Psoas muscle (tissue), 8 donors: ENCODE results near the gene TACR2. TPM values are rescaled to one million over a fixed set of nuclear protein-coding genes. Genes with fewer than 3 reads are reported as not detected.

ENCODE experiments used
- ATAC-seq, 4 donors: fragments of 200-7000 bp; cut with Tn5 transposase; one replicate each; pipeline ENCODE4 v1.9.1; 2020; ENCODE audit warnings: moderate library complexity in 3 of 4, mild to moderate bottlenecking in 2 of 4
- DNase-seq, 2 donors: peaks; one replicate each; pipeline ENCODE4 v3.0.0-alpha.2; 2020
- H3K27ac ChIP-seq: fragments of 200-600 bp; one replicate; pipeline ENCODE4 v1.8.0; 2022
- H3K27me3 ChIP-seq, 3 donors: fragments of 200-600 bp in 1 of 3; one replicate each; pipeline versions ENCODE4 v1.6.1 to v1.8.0; 2013 to 2022; ENCODE audit warnings: low read length in 2 of 3, mild to moderate bottlenecking in 2 of 3, moderate library complexity in 1 of 3; ENCODE audit not compliant: insufficient read depth in 3 of 3
- H3K36me3 ChIP-seq, 2 donors: fragments of 200-600 bp in 1 of 2; one replicate each; pipeline versions ENCODE4 v1.6.1 to v1.8.0; 2013 to 2022; ENCODE audit warnings: low read depth in 1 of 2, mild to moderate bottlenecking in 1 of 2, moderate library complexity in 1 of 2; ENCODE audit not compliant: insufficient read depth in 1 of 2
- H3K4me1 ChIP-seq: fragments of 200-600 bp; one replicate; pipeline ENCODE4 v1.8.0; 2022
- H3K4me3 ChIP-seq: fragments of 200-600 bp; one replicate; pipeline ENCODE4 v1.8.0; 2022; ENCODE audit warnings: mild to moderate bottlenecking
- H3K9me3 ChIP-seq: fragments of 200-600 bp; one replicate; pipeline ENCODE4 v1.8.0; 2022
- whole genome bisulfite sequencing, 3 donors: extraction: QIAGEN DNeasy Blood & Tissue Kit; methylation state at CpG; one replicate each; pipeline versions ENCODE4 v1.1.6 to v1.1.7; 2013; 5-methylcytosine and 5-hydroxymethylcytosine counted together
- intact Hi-C, 2 donors: fragments of 100-400 bp; cut with DNase I; formaldehyde crosslinking; loops; one replicate each; pipeline versions ENCODE4 v1.11.0 to v1.14.2; 2022
- polyA plus RNA-seq, 3 donors: library from polyadenylated mRNA; stranded (reverse); fragments of 200-250 nt; gene quantifications; one replicate each; pipeline ENCODE4 v1.2.3, GENCODE V29; 2013
- total RNA-seq, 4 donors: library from RNA; stranded (reverse); fragmentation: NEBNext Ultra II Directional in 2 of 4; extraction: Animal tissue kit (Norgen Biotek cat#: 25700) in 2 of 4; gene quantifications; one replicate each; pipeline versions ENCODE4 v1.2.1 to v1.2.4, GENCODE V29; 2021 to 2023
- TF ChIP-seq, protein P1 (sequence below): fragments of 200-600 bp; IDR thresholded peaks from one replicate; pipeline ENCODE4 v1.8.0; 2022; ENCODE audit warnings: antibody characterized with exemption
- donor health status: healthy with polysubstance abuse.
- donor health status: DM: no; HTN: no; CAD: no; lungs with moderate emphysema.
- donor health status: Bipolar disorder and iron deficiency.
- donor health status: healthy.
- donor health status: DM: yes; HTN: yes; CAD: no.
- donor health status: DM: no; HTN: no; CAD: no.
- donor health status: DM: no; HTN: no; CAD: no.
- donor health status: DM: yes; HTN: yes; CAD: no.

Gene TACR2
- total and polyA plus RNA-seq, 7 donors: 0.21 to 0.61 (median 0.25) TPM

DNA sequence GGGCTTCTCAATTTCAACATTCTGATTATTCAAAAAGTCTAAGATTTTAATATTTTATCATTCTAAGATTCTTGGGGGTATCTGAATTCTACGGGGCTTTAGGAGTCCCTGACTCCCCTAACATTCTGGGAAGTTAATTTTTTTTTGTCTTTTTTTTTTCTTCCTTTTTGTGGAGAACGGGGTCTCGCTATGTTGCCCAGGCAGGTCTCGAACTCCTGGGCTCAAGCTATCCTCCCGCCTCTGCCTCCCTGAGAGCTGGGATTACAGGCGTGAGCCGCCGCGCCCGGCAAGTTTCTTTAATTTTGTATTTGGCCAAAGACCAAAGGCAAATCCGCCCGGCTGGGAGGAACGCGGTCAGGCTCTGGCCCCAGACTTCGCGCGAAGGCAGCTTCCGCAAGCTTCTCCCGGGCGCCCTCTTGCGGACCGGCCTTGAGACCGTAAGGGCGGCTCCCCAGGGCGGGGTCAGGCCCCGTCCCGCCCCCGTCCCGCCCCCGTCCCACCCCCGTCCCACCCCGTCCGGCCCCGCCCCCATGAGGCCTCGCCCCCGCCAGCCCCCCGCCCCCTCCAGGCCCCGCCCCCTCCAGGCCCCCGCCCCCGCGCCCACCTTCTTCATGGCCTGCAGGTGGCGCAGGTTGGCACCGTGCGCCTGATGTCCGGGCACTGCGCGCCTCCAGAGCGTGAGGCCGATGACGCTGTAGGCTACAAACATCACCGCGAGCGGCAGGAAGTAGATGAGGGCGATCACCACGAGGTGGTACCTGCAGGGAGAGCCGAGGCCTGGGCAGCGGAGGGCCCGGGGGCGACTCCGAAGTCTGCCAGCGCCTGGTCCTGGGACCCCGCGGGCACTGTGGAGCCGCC lies 8.2 kb downstream of the TACR2 start:
- WGBS, 3 donors: 2 to 4% (median 3%) methylated on average over 45 to 59 of the region's 64 CpGs
- Histone ChIP-seq H3K27ac (peak overlapping the region; percentile 92), H3K36me3 (peaks cover 0 to 20% of the 10 kb centered on the region in 2 donors), H3K4me1 (peaks cover 21% of the 10 kb centered on the region), H3K4me3 (peak overlapping the region; percentile 58), H3K27me3 (no peaks in the 10 kb centered on the region), H3K9me3 (no peaks in the 10 kb centered on the region)
- ATAC-seq: peak; percentile 84 to 89 (median 88)
- TF ChIP-seq, protein P1, sequence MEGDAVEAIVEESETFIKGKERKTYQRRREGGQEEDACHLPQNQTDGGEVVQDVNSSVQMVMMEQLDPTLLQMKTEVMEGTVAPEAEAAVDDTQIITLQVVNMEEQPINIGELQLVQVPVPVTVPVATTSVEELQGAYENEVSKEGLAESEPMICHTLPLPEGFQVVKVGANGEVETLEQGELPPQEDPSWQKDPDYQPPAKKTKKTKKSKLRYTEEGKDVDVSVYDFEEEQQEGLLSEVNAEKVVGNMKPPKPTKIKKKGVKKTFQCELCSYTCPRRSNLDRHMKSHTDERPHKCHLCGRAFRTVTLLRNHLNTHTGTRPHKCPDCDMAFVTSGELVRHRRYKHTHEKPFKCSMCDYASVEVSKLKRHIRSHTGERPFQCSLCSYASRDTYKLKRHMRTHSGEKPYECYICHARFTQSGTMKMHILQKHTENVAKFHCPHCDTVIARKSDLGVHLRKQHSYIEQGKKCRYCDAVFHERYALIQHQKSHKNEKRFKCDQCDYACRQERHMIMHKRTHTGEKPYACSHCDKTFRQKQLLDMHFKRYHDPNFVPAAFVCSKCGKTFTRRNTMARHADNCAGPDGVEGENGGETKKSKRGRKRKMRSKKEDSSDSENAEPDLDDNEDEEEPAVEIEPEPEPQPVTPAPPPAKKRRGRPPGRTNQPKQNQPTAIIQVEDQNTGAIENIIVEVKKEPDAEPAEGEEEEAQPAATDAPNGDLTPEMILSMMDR: peak; percentile 84
- intact Hi-C loops: loop anchor here in 1 of 2 donors (5.0 kb wide), 1 partner anchor 171 kb away; no protein-coding TSS in a partner anchor
- peak; percentile 94 to 98 for DNase-seq

DNA sequence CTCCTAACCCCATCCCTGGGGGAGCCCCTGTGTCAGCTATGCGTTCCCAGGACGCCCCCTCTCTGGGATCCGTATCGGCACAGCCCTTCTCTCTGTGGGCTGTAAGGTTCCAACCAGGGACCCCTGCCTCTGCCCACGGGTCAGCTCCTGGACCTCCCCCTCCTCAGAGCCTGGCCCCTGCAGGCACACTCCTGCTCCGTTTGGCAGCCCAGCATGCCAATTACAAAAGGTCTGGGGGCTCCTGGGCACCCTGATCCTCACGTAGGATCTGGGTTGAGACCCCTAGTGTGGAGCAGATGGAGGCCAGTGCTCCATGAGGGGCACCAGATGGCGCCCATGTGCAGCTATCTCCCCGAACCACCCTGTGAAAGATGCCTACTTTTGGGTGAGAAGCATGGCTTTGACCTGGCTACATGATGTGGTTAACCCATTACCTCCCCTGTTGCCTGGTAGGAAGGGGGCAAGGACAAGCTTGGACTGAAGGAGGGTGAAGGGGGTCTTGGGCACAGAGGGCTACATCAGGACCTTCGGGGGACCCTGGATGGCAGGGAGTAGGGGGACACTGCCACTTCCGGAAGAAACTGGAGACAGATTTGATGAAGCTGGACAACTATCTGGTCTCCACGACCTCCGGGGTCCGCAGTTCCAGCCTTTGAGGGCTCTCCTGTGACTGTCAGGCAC lies 9.0 kb downstream of the TACR2 start:
- intact Hi-C loops: loop anchor here in 1 of 2 donors (5.0 kb wide), 1 partner anchor 170 kb away; no protein-coding TSS in a partner anchor
- H3K36me3 ChIP-seq: peaks cover 0 to 28% of the 10 kb centered on the region in 2 donors

DNA sequence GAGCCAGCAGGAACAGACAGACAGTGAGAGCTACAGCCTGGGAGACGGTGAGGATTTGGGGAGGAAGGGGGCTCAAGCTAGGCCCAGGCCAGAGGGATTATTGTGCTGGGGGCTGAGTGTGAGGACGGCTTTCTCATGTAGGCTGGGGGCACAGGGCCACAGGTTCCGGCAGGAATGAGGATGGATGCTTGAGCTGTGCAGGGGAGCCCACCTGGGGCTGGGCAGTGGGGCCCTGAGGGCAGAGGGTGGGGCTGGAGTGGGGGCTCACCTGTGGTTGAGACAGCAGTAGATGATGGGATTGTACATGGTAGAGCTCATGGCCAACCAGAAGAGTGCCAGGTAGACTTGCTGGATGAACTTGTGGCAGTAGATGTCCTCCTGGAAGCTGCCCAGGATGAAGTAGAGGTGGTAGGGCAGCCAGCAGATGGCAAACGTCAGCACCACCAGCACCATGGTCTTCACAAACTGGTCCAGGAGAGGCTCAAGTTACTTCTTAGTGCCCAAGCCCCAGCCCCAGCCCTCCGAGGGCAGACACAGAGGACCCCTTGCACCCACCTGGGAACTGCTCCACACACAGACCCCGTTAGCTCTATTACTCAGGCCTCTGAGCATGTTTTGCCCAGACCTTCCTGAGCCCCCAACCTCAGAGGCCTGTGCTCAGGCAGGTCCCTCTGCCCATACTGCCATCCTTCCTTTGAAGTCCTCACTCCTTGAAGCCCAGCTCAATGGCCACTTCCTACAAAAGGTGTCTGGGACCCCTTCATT lies 9.7 kb downstream of the TACR2 start:
- Histone ChIP-seq H3K9me3 (no peaks in the 10 kb centered on the region), H3K4me3 (no peak overlapping the region), H3K27ac (peak overlapping the region; percentile 92), H3K27me3 (no peaks in the 10 kb centered on the region), H3K4me1 (peaks cover 21% of the 10 kb centered on the region), H3K36me3 (peaks cover 0 to 35% of the 10 kb centered on the region in 2 donors)
- intact Hi-C loops: loop anchor here in 1 of 2 donors (5.0 kb wide), 1 partner anchor 170 kb away; no protein-coding TSS in a partner anchor
- ATAC-seq: no peak
- TF ChIP-seq, protein P1: no peak
- WGBS, 3 donors: 53 to 73% (median 55%) methylated on average over 6 of the region's 6 CpGs
- no peak for DNase-seq

More for the DNA sequence above, 9.0 kb downstream of the TACR2 start:
- 61 to 66% (median 66%) methylated on average over 14 of the region's 14 CpGs for WGBS, 3 donors
- Histone ChIP-seq H3K9me3 (no peaks in the 10 kb centered on the region), H3K4me1 (peaks cover 21% of the 10 kb centered on the region), H3K27me3 (no peaks in the 10 kb centered on the region), H3K4me3 (peak overlapping the region; percentile 46), H3K27ac (peak overlapping the region; percentile 92)
- ATAC-seq (peak in 2 of 4 donors; percentile 3 to 21), DNase-seq (no peak)
- TF ChIP-seq, protein P1: peak; percentile 26

DNA sequence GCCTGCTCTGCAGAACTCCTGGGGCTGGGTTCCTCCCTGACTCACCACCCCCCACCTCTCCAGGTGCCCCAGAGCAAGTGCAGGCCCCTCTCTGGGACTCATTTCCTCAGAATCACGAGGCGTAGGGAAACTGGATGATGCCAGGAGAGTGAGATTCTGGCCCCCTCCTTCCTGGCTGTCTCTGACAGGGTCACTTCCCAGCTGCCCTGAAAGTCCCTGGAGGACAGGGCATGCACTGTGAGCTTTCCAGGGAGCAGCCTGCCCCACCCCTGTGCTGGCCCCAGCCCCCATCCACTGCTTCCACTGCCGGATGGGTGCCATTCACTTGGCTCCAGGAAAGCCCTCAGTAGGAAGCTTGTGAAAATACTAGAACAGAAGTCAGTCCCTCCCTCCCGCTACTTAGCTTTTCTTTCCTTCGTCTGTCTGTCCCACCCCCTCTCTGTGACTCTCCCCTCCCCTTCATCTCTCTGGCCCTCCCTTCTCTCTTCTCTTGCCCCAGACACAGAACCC lies 10.4 kb downstream of the TACR2 start:
- 22 to 52% (median 28%) methylated on average over 5 of the region's 5 CpGs for WGBS, 3 donors
- peak in 2 of 4 donors; percentile 14 to 16 for ATAC-seq
- Histone ChIP-seq H3K27me3 (no peaks in the 10 kb centered on the region), H3K9me3 (no peaks in the 10 kb centered on the region), H3K4me1 (peaks cover 21% of the 10 kb centered on the region), H3K4me3 (no peak overlapping the region), H3K27ac (peak overlapping the region; percentile 46), H3K36me3 (peaks cover 0 to 42% of the 10 kb centered on the region in 2 donors)
- peak in 1 of 2 donors; percentile 61 for DNase-seq
- intact Hi-C loops: loop anchor here in 1 of 2 donors (5.0 kb wide), 1 partner anchor 169 kb away; no protein-coding TSS in a partner anchor
- TF ChIP-seq, protein P1: no peak
